Measurements from ENCODE around the gene EMX1. TPM values are rescaled to one million over a fixed set of nuclear protein-coding genes. Genes with fewer than 3 reads are reported as not detected.
A peak's percentile ranks its signal among the peaks of the same experiment; 100 is the strongest.

The EMX1 gene
- total RNA-seq, 1 experiment from 2014 or later = not detected

DNA sequence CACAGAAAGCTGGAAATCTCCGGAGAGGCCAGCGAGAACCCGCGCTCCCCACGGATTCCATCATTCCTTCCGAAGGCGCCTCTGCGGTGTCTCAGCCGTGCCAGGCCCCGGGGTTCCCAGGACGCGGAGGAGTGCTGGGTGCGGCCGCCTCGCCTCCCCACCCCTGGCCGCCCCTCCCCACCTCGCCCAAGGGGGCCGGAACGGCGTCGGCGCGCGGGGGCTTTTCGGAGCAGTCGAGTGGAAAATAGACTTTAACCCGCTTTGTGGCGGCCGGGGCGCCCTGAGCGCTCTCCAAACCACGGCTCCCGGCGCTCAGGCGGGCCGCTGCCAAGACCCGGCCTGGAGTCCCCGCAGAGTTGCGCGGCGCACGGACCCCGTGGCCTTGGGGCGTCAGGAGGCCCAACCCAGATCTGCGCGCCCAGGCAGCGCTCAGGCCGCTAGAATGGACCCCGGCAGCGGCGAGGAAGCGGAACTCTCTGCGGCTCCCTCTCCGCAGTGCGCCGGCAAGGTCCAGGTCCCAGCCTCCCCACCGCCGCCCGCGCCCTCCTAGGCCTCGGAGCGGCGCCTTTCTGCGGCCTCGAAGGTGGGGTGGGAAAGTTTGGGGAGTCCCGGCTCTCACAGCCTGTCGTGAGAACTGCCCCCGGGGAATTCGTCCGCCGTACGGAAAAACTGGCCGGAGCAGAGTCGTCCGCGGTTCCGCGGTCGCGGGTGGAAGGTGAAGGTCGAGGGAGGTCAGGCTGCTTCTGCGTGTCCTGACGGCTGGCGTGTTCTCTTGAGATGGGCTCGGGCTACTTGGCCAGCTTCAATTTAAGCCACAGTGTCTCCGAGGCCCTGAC lies 1.2 kb upstream of the EMX1 start:
- Histone ChIP-seq H4K20me1 (ENCODE audit: low read length) (no peaks in the 10 kb centered on the region), H3K27me3 (ENCODE audit: low read length) (peaks cover 89% of the 10 kb centered on the region), H2AFZ (ENCODE audit: low read length) (peak overlapping the region; percentile 81; the same call in 1 of the 2 replicates), H3K4me2 (ENCODE audit: low read length) (peak overlapping the region; percentile 88), H3K36me3 (ENCODE audit: low read depth, low read length) (no peaks in the 10 kb centered on the region), H3K79me2 (ENCODE audit: low read length) (no peaks in the 10 kb centered on the region), H3F3A (ENCODE audit: low read length, unreplicated experiment) (no peaks in the 10 kb centered on the region), H3K4me3 (ENCODE audit: low read length) (peak overlapping the region; percentile 60), H3K9me2 (replicated peaks; ENCODE audit: low read length) (no peaks in the 10 kb centered on the region), H3K4me1 (ENCODE audit: insufficient read depth, low read length) (peaks cover 25% of the 10 kb centered on the region; the same call in 1 of the 2 replicates), H3K9ac (ENCODE audit: low read length) (no peak overlapping the region), H3K27ac (ENCODE audit: low read length) (no peak overlapping the region), H3K9me3 (ENCODE audit: low read length) (no peaks in the 10 kb centered on the region)
- ChIA-PET POLR2A (ENCODE audit: unreplicated experiment) (no interaction called here), CTCF (interaction anchor here (1.4 kb wide), 1 partner anchor 28 kb away, joined by 4 read pairs; the partner anchor contains the start of gene SPR)
- TF ChIP-seq CTCF (conservative IDR thresholded peaks at IDR 0.05; ENCODE audit: low read depth, low read length) = no peak
- peak; percentile 81 for TF ChIP-seq EZH2 (IDR thresholded peaks at IDR 0.05; ENCODE audit: low read length, unreplicated experiment)
- 0 out of 2 replicates have a peak, but pooled peaks have one; percentile 17 for TF ChIP-seq EZH2phosphoT487 (IDR thresholded peaks at IDR 0.05; ENCODE audit: borderline replicate concordance, low read length)
- BruUV-seq (replicated peaks) = no TSS peak
- intact Hi-C loops (cut with micrococcal nuclease) = loop anchor here (2.0 kb wide), 1 partner anchor 29 kb away; the partner anchor contains the start of gene SPR
- DNase-seq (peak; percentile 58), ATAC-seq (peak; percentile 36)

DNA sequence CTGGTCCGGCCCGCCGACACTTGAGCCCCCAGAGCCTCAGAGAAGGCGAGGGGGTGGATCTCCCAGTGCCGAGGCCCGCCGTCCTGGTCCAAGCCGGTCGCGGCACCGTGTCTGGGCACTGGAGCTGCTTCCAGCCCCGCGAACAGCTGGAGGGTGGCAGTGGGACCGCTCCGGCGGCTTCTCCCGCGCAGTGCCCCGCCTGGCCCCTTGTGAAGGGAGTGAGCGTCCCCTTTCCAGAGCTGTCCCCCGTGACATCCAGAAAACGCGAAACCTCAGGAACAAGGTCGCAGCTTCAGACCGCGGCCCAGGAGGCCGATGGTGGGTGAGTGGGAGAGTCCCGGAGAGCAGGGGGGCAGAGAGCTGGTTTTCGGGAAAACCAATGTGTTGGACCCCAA lies 579 bp upstream of the EMX1 start:
- peak overlapping the region; percentile 60 for H3K4me3 ChIP-seq (ENCODE audit: low read length)
- no peak for DNase-seq
- no peak for ATAC-seq
- H3K9ac ChIP-seq (ENCODE audit: low read length) = no peak overlapping the region
- TF ChIP-seq EZH2 (IDR thresholded peaks at IDR 0.05; ENCODE audit: low read length, unreplicated experiment) (no peak), EZH2phosphoT487 (IDR thresholded peaks at IDR 0.05; ENCODE audit: borderline replicate concordance, low read length) (peak; percentile 45; the same call in 1 of the 2 replicates)
- no peaks in the 10 kb centered on the region for H3K9me3 ChIP-seq (ENCODE audit: low read length)
- H3F3A ChIP-seq (ENCODE audit: low read length, unreplicated experiment) = no peaks in the 10 kb centered on the region
- ChIA-PET CTCF (interaction anchor here (1.4 kb wide), 1 partner anchor 29 kb away, joined by 4 read pairs; the partner anchor contains the start of gene SPR), POLR2A (ENCODE audit: unreplicated experiment) (no interaction called here)
- BruUV-seq (replicated peaks) = no TSS peak
- H2AFZ ChIP-seq (ENCODE audit: low read length) = peak overlapping the region; percentile 81
- intact Hi-C loops (cut with micrococcal nuclease) = loop anchor here (2.0 kb wide), 1 partner anchor 30 kb away; the partner anchor contains the start of gene SPR
- H3K79me2 ChIP-seq (ENCODE audit: low read length) = no peaks in the 10 kb centered on the region
- H3K4me2 ChIP-seq (ENCODE audit: low read length) = peak overlapping the region; percentile 88
- H3K27ac ChIP-seq (ENCODE audit: low read length) = no peak overlapping the region
- no peaks in the 10 kb centered on the region for H3K36me3 ChIP-seq (ENCODE audit: low read depth, low read length)
- H3K9me2 ChIP-seq (replicated peaks; ENCODE audit: low read length) = no peaks in the 10 kb centered on the region
- no peaks in the 10 kb centered on the region for H4K20me1 ChIP-seq (ENCODE audit: low read length)
- peaks cover 20% of the 10 kb centered on the region; the same call in 1 of the 2 replicates for H3K4me1 ChIP-seq (ENCODE audit: insufficient read depth, low read length)
- peaks cover 94% of the 10 kb centered on the region for H3K27me3 ChIP-seq (ENCODE audit: low read length)

DNA sequence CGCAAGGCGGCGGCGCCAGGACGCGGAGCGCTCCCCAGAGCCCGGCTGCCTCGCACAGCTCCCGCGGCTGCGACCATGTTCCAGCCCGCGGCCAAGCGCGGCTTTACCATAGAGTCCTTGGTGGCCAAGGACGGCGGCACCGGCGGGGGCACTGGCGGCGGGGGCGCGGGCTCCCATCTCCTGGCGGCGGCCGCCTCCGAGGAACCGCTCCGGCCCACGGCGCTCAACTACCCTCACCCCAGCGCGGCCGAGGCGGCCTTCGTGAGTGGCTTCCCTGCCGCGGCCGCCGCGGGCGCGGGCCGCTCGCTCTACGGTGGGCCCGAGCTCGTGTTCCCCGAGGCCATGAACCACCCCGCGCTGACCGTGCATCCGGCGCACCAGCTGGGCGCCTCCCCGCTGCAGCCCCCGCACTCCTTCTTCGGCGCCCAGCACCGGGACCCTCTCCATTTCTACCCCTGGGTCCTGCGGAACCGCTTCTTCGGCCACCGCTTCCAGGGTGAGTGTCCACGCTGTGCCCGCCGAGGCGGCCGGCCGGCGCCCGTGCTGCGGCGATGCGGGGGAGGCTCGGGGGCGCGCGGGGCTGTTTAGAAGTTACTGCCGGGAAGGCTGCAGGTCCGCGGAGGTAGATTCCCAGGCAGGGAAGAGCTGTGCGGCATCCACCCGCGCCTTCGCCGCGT lies 696 bp downstream of the EMX1 start:
- Histone ChIP-seq H3K9me3 (ENCODE audit: low read length) (no peaks in the 10 kb centered on the region), H3K27me3 (ENCODE audit: low read length) (peaks cover 95% of the 10 kb centered on the region), H2AFZ (ENCODE audit: low read length) (0 out of 2 replicates have a peak overlapping the region, but pooled peaks have one; percentile 48), H3F3A (ENCODE audit: low read length, unreplicated experiment) (no peaks in the 10 kb centered on the region), H3K9me2 (replicated peaks; ENCODE audit: low read length) (no peaks in the 10 kb centered on the region), H3K4me1 (ENCODE audit: insufficient read depth, low read length) (peaks cover 20% of the 10 kb centered on the region; the same call in 1 of the 2 replicates), H3K36me3 (ENCODE audit: low read depth, low read length) (no peaks in the 10 kb centered on the region), H4K20me1 (ENCODE audit: low read length) (no peaks in the 10 kb centered on the region), H3K4me2 (ENCODE audit: low read length) (peak overlapping the region; percentile 88), H3K4me3 (ENCODE audit: low read length) (peak overlapping the region; percentile 42), H3K27ac (ENCODE audit: low read length) (no peak overlapping the region), H3K9ac (ENCODE audit: low read length) (no peak overlapping the region), H3K79me2 (ENCODE audit: low read length) (no peaks in the 10 kb centered on the region)
- BruUV-seq (replicated peaks) = no TSS peak
- intact Hi-C loops (cut with micrococcal nuclease) = loop anchor here (2.0 kb wide), 1 partner anchor 31 kb away; the partner anchor contains the start of gene SPR
- POLR2A ChIA-PET (ENCODE audit: unreplicated experiment) = no interaction called here
- DNase-seq (no peak), ATAC-seq (peak; percentile 25)
- CTCF ChIA-PET = interaction anchor here (0.6 to 1.4 kb wide), 2 partner anchors 30 to 1140 kb away, joined by 3 to 4 read pairs; partner anchors contain the start of gene SPR
- TF ChIP-seq CTCF (conservative IDR thresholded peaks at IDR 0.05; ENCODE audit: low read depth, low read length) (no peak), EZH2 (IDR thresholded peaks at IDR 0.05; ENCODE audit: low read length, unreplicated experiment) (peak; percentile 100), EZH2phosphoT487 (IDR thresholded peaks at IDR 0.05; ENCODE audit: borderline replicate concordance, low read length) (peak; percentile 89)
